Medulla oblongata (tissue), 1 donor: ENCODE results near the gene ACER3.
"Not testable (repeated sequence)": the region's sequence is repeated elsewhere in the genome, so short reads cannot be mapped to it uniquely, and the experiment has no call there.

Source experiments
- DNase-seq: peaks from one replicate; pipeline ENCODE4 v3.0.0-alpha.2; 2015; ENCODE audit errors: extremely low spot score

The ACER3 gene

GRCh38 chr11:76836613-76837291, 24.0 kb upstream of the ACER3 start:
- no peak for DNase-seq

GRCh38 chr11:76837696-76838677, 22.7 kb upstream of the ACER3 start:
- DNase-seq = no peak

- no peak for DNase-seq
Measured at GRCh38 chr11:76838678-76839068, 22.0 kb upstream of the ACER3 start.

- no peak for DNase-seq
Measured at GRCh38 chr11:76839311-76839710, 21.4 kb upstream of the ACER3 start.

- DNase-seq = no peak
Measured at GRCh38 chr11:76841923-76842452, 18.7 kb upstream of the ACER3 start.

- no peak for DNase-seq
Measured at GRCh38 chr11:76843907-76844306, 16.8 kb upstream of the ACER3 start.

GRCh38 chr11:76844511-76844910, 16.2 kb upstream of the ACER3 start:
- no peak for DNase-seq

- no peak for DNase-seq
Measured at GRCh38 chr11:76845069-76845468, 15.6 kb upstream of the ACER3 start.

- DNase-seq = no peak
Measured at GRCh38 chr11:76846441-76846840, 14.3 kb upstream of the ACER3 start.

GRCh38 chr11:76849376-76849775, 11.3 kb upstream of the ACER3 start:
- DNase-seq = no peak

GRCh38 chr11:76850130-76850529, 10.6 kb upstream of the ACER3 start:
- DNase-seq = no peak

- no peak for DNase-seq
Measured at GRCh38 chr11:76850815-76851214, 9.9 kb upstream of the ACER3 start.

- DNase-seq = no peak
Measured at GRCh38 chr11:76854709-76855108, 6.0 kb upstream of the ACER3 start.

GRCh38 chr11:76855670-76856069, 5.0 kb upstream of the ACER3 start:
- not testable (repeated sequence) for DNase-seq

- DNase-seq = no peak
Measured at GRCh38 chr11:76856106-76856505, 4.6 kb upstream of the ACER3 start.

- no peak for DNase-seq
Measured at GRCh38 chr11:76856571-76856970, 4.1 kb upstream of the ACER3 start.

- DNase-seq = no peak
Measured at GRCh38 chr11:76857781-76858410, 2.8 kb upstream of the ACER3 start.

GRCh38 chr11:76859708-76860227, 950 bp upstream of the ACER3 start:
- DNase-seq = no peak

GRCh38 chr11:76861490-76861953, 804 bp downstream of the ACER3 start:
- DNase-seq = no peak

GRCh38 chr11:76862794-76863193, 2.1 kb downstream of the ACER3 start:
- not testable (repeated sequence) for DNase-seq

- DNase-seq = peak; percentile 84
Measured at GRCh38 chr11:76863196-76863777, 2.6 kb downstream of the ACER3 start.
